ENCODE results near the gene LSM3.

LSM3 gene

GRCh38 chr3:14158370-14158769 is 20.2 kb upstream of the LSM3 start:
- DNase-seq (ENCODE audit: low spot score) = no peak

GRCh38 chr3:14159426-14159825 is 19.2 kb upstream of the LSM3 start:
- no peak for DNase-seq (ENCODE audit: low spot score)

- no peak for DNase-seq (ENCODE audit: low spot score)
These were observed 17.3 kb upstream of the LSM3 start for GRCh38 chr3:14161282-14161681.

- DNase-seq (ENCODE audit: low spot score) = no peak
These were observed 16.4 kb upstream of the LSM3 start for GRCh38 chr3:14162178-14162577.

GRCh38 chr3:14166877-14167603 is 11.6 kb upstream of the LSM3 start:
- no peak for DNase-seq (ENCODE audit: low spot score)

GRCh38 chr3:14169435-14169834 is 9.2 kb upstream of the LSM3 start:
- no peak for DNase-seq (ENCODE audit: low spot score)

- DNase-seq (ENCODE audit: low spot score) = no peak
These were observed 8.7 kb upstream of the LSM3 start for GRCh38 chr3:14169871-14170270.

GRCh38 chr3:14170531-14171159 is 8.0 kb upstream of the LSM3 start:
- peak; percentile 44 for DNase-seq (ENCODE audit: low spot score)

- DNase-seq (ENCODE audit: low spot score) = no peak
These were observed 6.1 kb upstream of the LSM3 start for GRCh38 chr3:14172496-14172895.

GRCh38 chr3:14174483-14174882 is 4.1 kb upstream of the LSM3 start:
- DNase-seq (ENCODE audit: low spot score) = no peak

- DNase-seq (ENCODE audit: low spot score) = no peak
These were observed 3.1 kb upstream of the LSM3 start for GRCh38 chr3:14175383-14176037.

- no peak for DNase-seq (ENCODE audit: low spot score)
These were observed 904 bp upstream of the LSM3 start for GRCh38 chr3:14177580-14178246.

- DNase-seq (ENCODE audit: low spot score) = no peak
These were observed 473 bp downstream of the LSM3 start for GRCh38 chr3:14179114-14179465.

- DNase-seq (ENCODE audit: low spot score) = no peak
These were observed 1.2 kb downstream of the LSM3 start for GRCh38 chr3:14179795-14180194.

GRCh38 chr3:14181253-14181652 is 2.6 kb downstream of the LSM3 start:
- no peak for DNase-seq (ENCODE audit: low spot score)

GRCh38 chr3:14183015-14183577 is 4.5 kb downstream of the LSM3 start:
- no peak for DNase-seq (ENCODE audit: low spot score)

GRCh38 chr3:14186854-14187458 is 8.3 kb downstream of the LSM3 start:
- DNase-seq (ENCODE audit: low spot score) = no peak

- DNase-seq (ENCODE audit: low spot score) = no peak
These were observed 9.6 kb downstream of the LSM3 start for GRCh38 chr3:14188041-14188754.

GRCh38 chr3:14194865-14195264 is 16.2 kb downstream of the LSM3 start:
- no peak for DNase-seq (ENCODE audit: low spot score)

- no peak for DNase-seq (ENCODE audit: low spot score)
These were observed 21.0 kb downstream of the LSM3 start for GRCh38 chr3:14199641-14200040.

- no peak for DNase-seq (ENCODE audit: low spot score)
These were observed 21.7 kb downstream of the LSM3 start for GRCh38 chr3:14200276-14200675.

GRCh38 chr3:14200841-14201240 is 22.2 kb downstream of the LSM3 start:
- DNase-seq (ENCODE audit: low spot score) = no peak

Measured in hepatic stellate cell (primary cell).